SU-DHL-6 (cell line): ENCODE measurements around the gene CBY3.
A peak's percentile ranks its signal among the peaks of the same experiment; 100 is the strongest.

Experiments used
- H2AFZ ChIP-seq: fragments of 200-600 bp; sonication (generic); 2 replicates; pipeline ENCODE4 v1.6.1; 2014; ENCODE audit warnings: low read depth, mild to moderate bottlenecking, moderate library complexity, mixed read lengths, antibody characterized with exemption, low read length; ENCODE audit not compliant: severe bottlenecking
- H3F3A ChIP-seq: fragments of 200-600 bp; shearing (Covaris generic); 2 replicates; pipeline ENCODE4 v1.6.0; 2016; ENCODE audit warnings: antibody characterized with exemption, mild to moderate bottlenecking; ENCODE audit not compliant: insufficient read depth
- H3K27ac ChIP-seq: fragments of 200-600 bp; sonication (generic); 2 replicates; pipeline ENCODE4 v1.5.1; 2016; ENCODE audit warnings: low read depth, mild to moderate bottlenecking, low read length, moderate library complexity, mixed read lengths
- H3K27me3 ChIP-seq: fragments of 200-600 bp; sonication (generic), shearing (Covaris generic); 2 replicates; pipeline ENCODE4 v1.6.0; 2014; ENCODE audit warnings: mild to moderate bottlenecking, low read length
- H3K36me3 ChIP-seq: fragments of 200-600 bp; sonication (generic); 2 replicates; pipeline ENCODE4 v1.6.1; 2014; ENCODE audit warnings: mild to moderate bottlenecking, low read length, mixed read lengths
- H3K4me2 ChIP-seq: fragments of 300-600, 200-600 bp; shearing (Covaris generic), sonication (generic); 2 replicates; pipeline ENCODE4 v1.6.0; 2014; ENCODE audit warnings: low read length, low read depth, mild to moderate bottlenecking; ENCODE audit not compliant: poor library complexity, severe bottlenecking
- H3K4me3 ChIP-seq: fragments of 200-600 bp; sonication (generic); 2 replicates; pipeline ENCODE4 v1.5.1; 2014; ENCODE audit warnings: antibody characterized with exemption, low read length, mild to moderate bottlenecking, mixed read lengths; ENCODE audit not compliant: insufficient read depth, poor library complexity, severe bottlenecking
- H3K79me2 ChIP-seq: fragments of 200-600 bp; sonication (generic); 2 replicates; pipeline ENCODE4 v1.6.1; 2014; ENCODE audit warnings: mild to moderate bottlenecking, low read length, moderate library complexity; ENCODE audit not compliant: insufficient read depth
- H3K9ac ChIP-seq: fragments of 200-600 bp; sonication (generic); 2 replicates; pipeline ENCODE4 v1.7.0; 2014; ENCODE audit warnings: mild to moderate bottlenecking, low read length
- H3K9me2 ChIP-seq: fragments of 200-600 bp; sonication (generic); replicated peaks from 2 replicates; pipeline ENCODE4 v1.6.1; 2014; ENCODE audit warnings: low read length; ENCODE audit not compliant: insufficient read depth
- H3K9me3 ChIP-seq: fragments of 200-600 bp; sonication (generic); 2 replicates; pipeline ENCODE4 v1.6.1; 2014; ENCODE audit warnings: low read length, mixed read lengths; ENCODE audit not compliant: insufficient read depth
- H4K20me1 ChIP-seq: fragments of 200-600 bp; sonication (generic); 2 replicates; pipeline ENCODE4 v1.6.1; 2014; ENCODE audit warnings: low read depth, mild to moderate bottlenecking, antibody characterized with exemption, low read length, moderate library complexity, mixed read lengths
- EZH2phosphoT487 ChIP-seq: fragments of 200-600 bp; sonication (generic), shearing (Covaris generic); conservative IDR thresholded peaks from 2 replicates; pipeline ENCODE4 v1.6.1; 2018; ENCODE audit warnings: mild to moderate bottlenecking, antibody characterized with exemption, low read length, moderate library complexity, mixed read lengths
- TF ChIP-seq, protein P1 (sequence below): fragments of 200-600 bp; sonication (generic); IDR thresholded peaks from one replicate; pipeline ENCODE4 v1.5.1; 2017; ENCODE audit warnings: antibody characterized with exemption, mild to moderate bottlenecking, low read length, moderate library complexity; ENCODE audit not compliant: insufficient read depth, poor library complexity, severe bottlenecking

Gene CBY3

DNA sequence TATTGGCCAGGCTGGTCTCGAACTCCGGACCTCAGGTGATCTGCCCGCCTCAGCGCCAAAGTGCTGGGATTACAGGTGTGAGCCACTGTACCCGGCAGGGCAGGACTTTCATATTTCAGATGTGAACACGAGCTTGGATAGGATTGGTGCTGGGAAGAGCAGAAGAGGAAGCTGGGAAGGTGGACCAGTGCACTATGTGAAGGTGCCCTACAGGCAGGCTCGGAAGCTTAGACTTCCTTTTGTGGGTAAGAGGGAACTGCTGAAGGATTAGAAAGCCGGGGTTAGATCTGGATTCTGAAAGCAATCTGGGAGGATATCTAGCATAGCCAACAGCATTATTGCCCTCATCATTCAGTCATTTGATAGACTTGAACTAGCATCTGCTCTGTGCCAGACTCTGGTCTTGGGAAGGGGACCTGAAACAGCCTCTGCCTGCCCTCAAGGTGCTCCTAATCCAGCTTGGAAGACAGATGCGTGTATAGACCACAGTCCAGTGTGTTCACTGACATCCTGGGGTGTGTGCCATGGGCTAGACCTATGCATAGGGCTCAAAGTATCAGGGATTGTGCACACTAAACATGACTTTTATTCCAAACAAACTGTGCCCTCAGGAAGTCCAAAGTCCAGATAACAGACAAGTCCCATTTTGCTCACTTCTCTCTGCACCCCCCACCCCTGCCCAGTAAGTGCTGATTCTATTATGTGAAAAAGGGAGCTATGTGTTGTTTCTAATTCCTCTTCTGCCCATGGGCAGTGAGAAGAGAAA, 637 bp downstream of the CBY3 start:
- Histone ChIP-seq H3K79me2 (peaks cover 9% of the 10 kb centered on the region), H3K9ac (no peak overlapping the region), H3K27me3 (no peaks in the 10 kb centered on the region), H3K4me2 (peak overlapping the region; percentile 14), H3K9me3 (no peaks in the 10 kb centered on the region), H4K20me1 (no peaks in the 10 kb centered on the region), H2AFZ (no peak overlapping the region), H3K4me3 (no peak overlapping the region), H3K36me3 (no peaks in the 10 kb centered on the region), H3K9me2 (no peaks in the 10 kb centered on the region), H3K27ac (no peak overlapping the region), H3F3A (peaks cover 10% of the 10 kb centered on the region; the same call in 1 of the 2 replicates)
- TF ChIP-seq, protein P1, sequence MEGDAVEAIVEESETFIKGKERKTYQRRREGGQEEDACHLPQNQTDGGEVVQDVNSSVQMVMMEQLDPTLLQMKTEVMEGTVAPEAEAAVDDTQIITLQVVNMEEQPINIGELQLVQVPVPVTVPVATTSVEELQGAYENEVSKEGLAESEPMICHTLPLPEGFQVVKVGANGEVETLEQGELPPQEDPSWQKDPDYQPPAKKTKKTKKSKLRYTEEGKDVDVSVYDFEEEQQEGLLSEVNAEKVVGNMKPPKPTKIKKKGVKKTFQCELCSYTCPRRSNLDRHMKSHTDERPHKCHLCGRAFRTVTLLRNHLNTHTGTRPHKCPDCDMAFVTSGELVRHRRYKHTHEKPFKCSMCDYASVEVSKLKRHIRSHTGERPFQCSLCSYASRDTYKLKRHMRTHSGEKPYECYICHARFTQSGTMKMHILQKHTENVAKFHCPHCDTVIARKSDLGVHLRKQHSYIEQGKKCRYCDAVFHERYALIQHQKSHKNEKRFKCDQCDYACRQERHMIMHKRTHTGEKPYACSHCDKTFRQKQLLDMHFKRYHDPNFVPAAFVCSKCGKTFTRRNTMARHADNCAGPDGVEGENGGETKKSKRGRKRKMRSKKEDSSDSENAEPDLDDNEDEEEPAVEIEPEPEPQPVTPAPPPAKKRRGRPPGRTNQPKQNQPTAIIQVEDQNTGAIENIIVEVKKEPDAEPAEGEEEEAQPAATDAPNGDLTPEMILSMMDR = no peak
- no peak for TF ChIP-seq EZH2phosphoT487

GRCh38 chr5:179679014-179679674, 1.7 kb downstream of the CBY3 start:
- peak overlapping the region; percentile 72 for H3K27ac ChIP-seq
- no peaks in the 10 kb centered on the region for H3K9me3 ChIP-seq
- H3K4me3 ChIP-seq = peak overlapping the region; percentile 86
- no peaks in the 10 kb centered on the region for H3K36me3 ChIP-seq
- H3K9ac ChIP-seq = peak overlapping the region; percentile 94
- H2AFZ ChIP-seq = peak overlapping the region; percentile 52
- TF ChIP-seq, protein P1 = peak; percentile 23
- TF ChIP-seq EZH2phosphoT487 = no peak
- H3K27me3 ChIP-seq = no peaks in the 10 kb centered on the region
- peak overlapping the region; percentile 56 for H3K4me2 ChIP-seq
- H3F3A ChIP-seq = peaks cover 10% of the 10 kb centered on the region; the same call in 1 of the 2 replicates
- H4K20me1 ChIP-seq = no peaks in the 10 kb centered on the region
- no peaks in the 10 kb centered on the region for H3K9me2 ChIP-seq
- peaks cover 9% of the 10 kb centered on the region for H3K79me2 ChIP-seq

GRCh38 chr5:179678223-179679013, 2.4 kb downstream of the CBY3 start:
- H4K20me1 ChIP-seq = no peaks in the 10 kb centered on the region
- H3K4me3 ChIP-seq = peak overlapping the region; percentile 86
- H3K36me3 ChIP-seq = no peaks in the 10 kb centered on the region
- H3K4me2 ChIP-seq = peak overlapping the region; percentile 56
- peak overlapping the region; percentile 72 for H3K27ac ChIP-seq
- peaks cover 7% of the 10 kb centered on the region; the same call in 1 of the 2 replicates for H3F3A ChIP-seq
- peak overlapping the region; percentile 94 for H3K9ac ChIP-seq
- no peaks in the 10 kb centered on the region for H3K9me2 ChIP-seq
- H3K79me2 ChIP-seq = peaks cover 9% of the 10 kb centered on the region
- TF ChIP-seq, protein P1 = no peak
- no peak for TF ChIP-seq EZH2phosphoT487
- H3K9me3 ChIP-seq = no peaks in the 10 kb centered on the region
- H2AFZ ChIP-seq = peak overlapping the region; percentile 80
- no peaks in the 10 kb centered on the region for H3K27me3 ChIP-seq
